SK-N-DZ (cell line): ENCODE measurements around the gene TFCP2L1.
A peak's percentile ranks its signal among the peaks of the same experiment; 100 is the strongest.

Source experiments
- DNase-seq: peaks from one replicate; pipeline ENCODE4 v3.0.0-alpha.2; 2015; ENCODE audit warnings: low spot score

Gene TFCP2L1

GRCh38 chr2:121175326-121175725 lies 109.7 kb downstream of the TFCP2L1 start:
- DNase-seq: no peak

- no peak for DNase-seq
Observed at GRCh38 chr2:121173806-121174205, 111.2 kb downstream of the TFCP2L1 start.

GRCh38 chr2:121173112-121173511 lies 111.9 kb downstream of the TFCP2L1 start:
- DNase-seq: no peak

- DNase-seq: no peak
Observed at GRCh38 chr2:121172456-121172855, 112.5 kb downstream of the TFCP2L1 start.

GRCh38 chr2:121171625-121172119 lies 113.3 kb downstream of the TFCP2L1 start:
- DNase-seq: peak; percentile 44

- no peak for DNase-seq
Observed at GRCh38 chr2:121170577-121170976, 114.4 kb downstream of the TFCP2L1 start.

DNA sequence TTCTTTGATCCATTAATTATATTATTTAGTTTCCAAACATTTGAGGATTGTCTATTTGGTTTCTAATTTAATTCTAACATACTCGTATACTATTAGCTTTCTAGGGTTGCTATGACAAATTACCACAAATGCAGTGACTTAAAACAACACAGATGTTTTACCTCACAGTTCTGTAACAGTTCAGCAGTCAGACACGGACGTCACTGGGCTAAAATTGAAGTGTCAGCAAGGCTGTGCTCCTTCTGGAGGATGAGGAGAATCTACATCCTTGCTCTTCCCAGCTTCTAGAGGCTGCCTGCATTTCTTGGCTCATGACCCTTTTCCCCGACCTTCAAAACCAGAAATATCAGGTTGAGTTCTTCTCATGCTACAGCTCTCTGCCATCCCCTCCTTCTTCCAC lies 117.6 kb downstream of the TFCP2L1 start:
- DNase-seq: no peak
